ENCODE measurements around the gene ASPSCR1. TPM values are rescaled to one million over a fixed set of nuclear protein-coding genes. Genes with fewer than 3 reads are reported as not detected.

ASPSCR1 gene
- total and polyA plus RNA-seq, 9 of the 15 experiments (the other 6 are each of a cell fraction or from before 2014, with no cell fraction given) = 0.90 to 36.9 (median 11.6) TPM

GRCh38 chr17:81977211-81977808 is at the start of gene ASPSCR1 (continued):
- TF ChIP-seq ZNF609 (CRISPR knock-in tag; IDR thresholded peaks at IDR 0.05; ENCODE audit: borderline replicate concordance) (no peak), TCF7L2 (IDR thresholded peaks at IDR 0.05; ENCODE audit: low read depth, low read length) (no peak), ZBTB40 (IDR thresholded peaks at IDR 0.05) (peak; percentile 100), ZBTB40 (CRISPR knock-in tag; IDR thresholded peaks at IDR 0.05) (peak; percentile 99), MIER1 (IDR thresholded peaks at IDR 0.05; ENCODE audit: low read depth) (no peak), ATF7 (IDR thresholded peaks at IDR 0.05) (peak; percentile 89), ZNF3 (CRISPR knock-in tag; IDR thresholded peaks at IDR 0.05) (no peak), CBX1 (IDR thresholded peaks at IDR 0.05; ENCODE audit: low read depth) (peak; percentile 72; the same call in 1 of the 2 replicates), MLX (CRISPR knock-in tag; conservative IDR thresholded peaks at IDR 0.05) (no peak)
- TF ChIP-seq, protein P1, sequence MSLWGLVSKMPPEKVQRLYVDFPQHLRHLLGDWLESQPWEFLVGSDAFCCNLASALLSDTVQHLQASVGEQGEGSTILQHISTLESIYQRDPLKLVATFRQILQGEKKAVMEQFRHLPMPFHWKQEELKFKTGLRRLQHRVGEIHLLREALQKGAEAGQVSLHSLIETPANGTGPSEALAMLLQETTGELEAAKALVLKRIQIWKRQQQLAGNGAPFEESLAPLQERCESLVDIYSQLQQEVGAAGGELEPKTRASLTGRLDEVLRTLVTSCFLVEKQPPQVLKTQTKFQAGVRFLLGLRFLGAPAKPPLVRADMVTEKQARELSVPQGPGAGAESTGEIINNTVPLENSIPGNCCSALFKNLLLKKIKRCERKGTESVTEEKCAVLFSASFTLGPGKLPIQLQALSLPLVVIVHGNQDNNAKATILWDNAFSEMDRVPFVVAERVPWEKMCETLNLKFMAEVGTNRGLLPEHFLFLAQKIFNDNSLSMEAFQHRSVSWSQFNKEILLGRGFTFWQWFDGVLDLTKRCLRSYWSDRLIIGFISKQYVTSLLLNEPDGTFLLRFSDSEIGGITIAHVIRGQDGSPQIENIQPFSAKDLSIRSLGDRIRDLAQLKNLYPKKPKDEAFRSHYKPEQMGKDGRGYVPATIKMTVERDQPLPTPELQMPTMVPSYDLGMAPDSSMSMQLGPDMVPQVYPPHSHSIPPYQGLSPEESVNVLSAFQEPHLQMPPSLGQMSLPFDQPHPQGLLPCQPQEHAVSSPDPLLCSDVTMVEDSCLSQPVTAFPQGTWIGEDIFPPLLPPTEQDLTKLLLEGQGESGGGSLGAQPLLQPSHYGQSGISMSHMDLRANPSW (CRISPR knock-in tag; IDR thresholded peaks at IDR 0.05) = no peak

Data from K562 (cell line).